Measurements from ENCODE around the gene ACOXL.
A peak's percentile ranks its signal among the peaks of the same experiment; 100 is the strongest.
"Not testable (repeated sequence)": the region's sequence is repeated elsewhere in the genome, so short reads cannot be mapped to it uniquely, and the experiment has no call there.

Gene ACOXL

DNA sequence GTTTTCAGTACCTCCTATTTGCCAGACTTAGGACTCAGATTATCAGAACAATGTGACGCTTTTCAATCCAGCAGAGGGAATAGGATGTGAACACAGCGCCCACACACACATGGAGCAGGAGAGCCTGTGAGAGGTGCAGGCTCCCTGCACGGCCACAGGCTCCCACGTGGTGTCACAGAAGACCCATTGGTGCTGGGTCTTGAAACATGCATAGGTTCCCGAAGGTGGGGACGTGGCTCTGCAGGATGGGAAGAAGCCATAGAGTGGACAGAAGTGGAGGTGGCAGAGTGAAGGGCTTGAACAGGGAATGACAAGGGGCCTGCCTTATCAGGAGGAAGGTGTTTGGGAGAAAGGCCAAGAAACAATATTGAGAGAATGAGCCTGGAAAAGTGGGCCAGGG, 309.9 kb downstream of the ACOXL start:
- DNase-seq (ENCODE audit: low read depth): no peak

DNA sequence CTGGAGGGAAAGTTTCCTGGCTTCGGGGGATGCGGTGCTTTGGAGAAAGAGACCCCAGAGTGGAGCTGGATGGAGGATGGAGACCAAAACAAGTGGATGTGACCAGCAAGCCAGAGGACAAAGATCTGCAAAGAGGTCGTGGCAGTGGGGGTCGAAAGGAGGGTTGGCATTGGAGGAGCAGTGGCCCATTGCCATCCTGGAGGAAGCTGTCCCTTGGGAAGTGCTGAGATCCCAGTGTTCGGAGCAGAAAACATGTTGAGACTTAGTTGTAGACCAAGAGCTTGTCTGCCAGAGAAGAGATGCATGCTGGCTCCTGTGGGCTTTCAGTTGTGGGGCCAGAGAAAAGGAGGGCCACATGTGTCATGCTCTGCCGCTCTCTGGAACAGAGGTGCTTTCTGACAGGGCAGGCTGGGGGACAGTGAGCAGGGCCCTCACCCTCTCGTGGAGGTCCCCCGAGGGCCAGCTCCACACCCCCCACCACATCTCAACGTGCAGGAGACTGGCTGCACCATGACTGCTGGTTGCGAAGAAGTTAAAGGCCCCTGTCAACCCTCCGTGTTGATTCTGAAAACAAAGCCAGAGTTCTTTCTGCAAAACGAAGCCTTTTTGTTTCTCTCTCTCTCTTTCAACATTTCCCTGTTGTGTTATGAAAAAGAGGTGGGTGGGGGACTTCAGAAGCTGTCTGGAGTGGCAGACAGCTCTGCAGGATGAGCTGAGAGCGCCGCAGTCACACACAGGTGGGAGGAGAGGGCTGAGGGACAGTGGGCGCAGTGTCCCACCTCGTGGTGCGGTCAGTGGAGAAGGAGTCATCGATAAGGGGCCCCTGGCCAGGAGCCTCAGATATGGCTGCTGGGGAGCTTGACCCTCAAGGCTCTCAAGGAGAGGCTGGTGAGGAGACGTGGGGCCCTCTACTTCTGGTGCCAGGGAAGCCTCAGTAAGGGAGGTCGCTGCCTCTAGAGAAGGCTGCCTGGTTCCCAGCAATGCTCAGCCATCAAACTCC, 310.7 kb downstream of the ACOXL start:
- DNase-seq (ENCODE audit: low read depth): no peak

DNA sequence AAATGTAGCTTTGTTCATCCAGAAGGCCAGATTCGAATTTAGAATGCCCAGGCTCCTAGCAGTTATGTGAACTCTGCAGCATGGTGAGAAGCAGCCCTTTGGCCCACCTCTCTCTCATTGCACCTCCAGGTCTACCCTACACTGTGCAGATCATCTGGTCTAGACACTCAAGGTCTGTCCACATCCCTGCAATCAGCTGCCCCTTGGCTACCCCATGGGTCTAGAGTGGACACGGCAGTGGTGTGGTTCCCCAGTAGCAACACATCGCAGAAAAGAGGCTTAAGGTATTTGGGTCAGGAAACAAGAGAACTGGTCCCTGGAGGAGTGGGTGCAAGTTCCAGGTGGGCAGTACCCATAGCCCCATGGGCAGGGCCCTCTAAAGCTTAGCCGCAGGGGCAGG, 311.7 kb downstream of the ACOXL start:
- no peak for DNase-seq (ENCODE audit: low read depth)

DNA sequence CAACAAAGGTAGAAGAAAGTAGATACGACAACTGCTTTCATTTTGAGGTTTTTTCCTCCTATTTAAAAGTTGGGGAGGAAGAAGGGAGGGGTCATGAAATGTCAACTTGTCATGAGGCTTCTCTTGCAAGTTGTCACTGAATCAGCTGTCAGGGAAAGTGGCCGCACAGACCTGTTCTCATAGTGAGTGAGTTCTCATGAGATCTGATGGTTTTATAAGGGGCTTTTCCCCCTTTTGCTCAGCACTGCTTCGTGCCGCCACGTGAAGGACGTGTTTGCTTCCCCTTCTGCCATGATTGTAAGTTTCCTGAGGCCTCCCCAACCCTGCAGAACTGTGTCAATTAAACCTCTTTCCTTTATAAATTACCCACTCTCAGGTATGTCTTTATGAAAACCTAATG, 312.9 kb downstream of the ACOXL start:
- DNase-seq (ENCODE audit: low read depth): not testable (repeated sequence)

DNA sequence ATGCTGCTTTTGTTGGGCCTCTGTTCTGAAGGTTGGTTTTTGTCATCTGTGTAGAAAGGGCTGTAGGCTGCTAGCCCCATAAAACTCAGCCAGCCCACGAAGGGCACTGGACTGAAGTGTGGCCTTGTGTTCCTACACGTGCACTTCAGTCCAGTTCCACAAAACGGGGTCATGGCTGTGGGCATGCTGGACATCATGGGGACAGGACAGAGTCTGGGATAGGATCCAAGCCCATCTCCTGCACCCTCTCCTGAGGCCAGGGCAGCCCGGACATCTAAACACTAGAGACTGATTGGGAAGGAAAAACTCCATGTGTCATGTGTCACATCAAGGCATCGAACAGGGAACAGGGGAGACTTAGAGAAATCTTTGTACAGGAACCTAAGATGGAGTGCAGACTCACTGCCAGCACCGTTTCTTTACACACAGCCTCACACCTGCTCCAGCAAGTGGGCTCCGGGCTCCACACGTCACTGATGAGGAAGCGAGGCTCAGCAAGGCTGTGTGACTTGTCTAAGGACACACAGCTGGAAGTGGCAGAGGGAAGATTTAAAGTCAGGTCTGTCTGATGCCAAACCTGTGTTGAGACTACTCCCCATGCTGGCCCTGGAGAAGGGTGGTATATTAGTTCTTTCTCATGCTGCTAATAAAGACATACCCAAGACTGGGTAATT, 313.5 kb downstream of the ACOXL start:
- no peak for DNase-seq (ENCODE audit: low read depth)

GRCh38 chr2:111046670-111047069, 314.3 kb downstream of the ACOXL start:
- no peak for DNase-seq (ENCODE audit: low read depth)

DNA sequence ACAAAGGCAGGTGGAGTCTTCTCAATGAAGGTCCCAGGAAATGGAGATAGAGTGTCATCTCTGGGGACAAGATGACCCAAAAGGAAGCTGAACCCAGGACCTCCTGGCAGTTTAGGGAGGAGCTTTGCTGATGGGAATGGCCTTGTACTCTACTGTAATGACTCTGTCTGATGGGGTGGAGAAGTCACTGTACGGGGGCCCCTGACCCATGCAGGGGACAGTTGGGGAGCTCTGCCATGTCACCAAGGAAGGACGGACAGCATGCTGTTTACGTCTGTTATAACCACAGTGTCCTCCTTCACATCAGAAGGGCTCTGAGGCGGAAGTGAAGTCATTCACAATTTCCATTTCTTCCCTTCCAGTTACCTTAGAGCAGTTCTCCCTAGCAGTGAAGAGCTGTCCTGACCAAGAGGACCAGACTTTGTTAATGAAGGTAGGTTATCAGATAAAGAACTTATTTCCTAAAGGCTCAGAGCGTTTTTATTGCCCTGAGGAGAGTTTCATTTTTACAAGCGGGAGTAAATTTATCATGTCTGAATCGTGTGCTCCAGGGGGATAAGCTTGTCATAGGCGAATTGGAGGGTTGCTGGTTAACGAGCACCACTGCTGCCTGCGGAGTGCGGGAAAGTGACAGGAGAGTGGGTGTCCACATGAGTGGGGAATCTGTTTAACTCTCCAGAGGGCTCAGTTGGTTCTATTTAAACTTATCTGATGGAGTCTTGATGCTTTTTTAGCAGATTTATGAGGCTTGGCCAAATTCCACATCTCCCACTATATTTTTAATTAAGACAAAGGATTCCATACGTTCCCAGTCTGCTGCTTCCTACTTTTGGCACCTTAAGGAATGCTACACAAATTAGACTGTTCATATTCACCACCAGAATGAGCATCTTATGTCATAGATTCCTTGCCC, 316.7 kb downstream of the ACOXL start:
- DNase-seq (ENCODE audit: low read depth): no peak

- DNase-seq (ENCODE audit: low read depth): peak; percentile 10
These were observed 317.6 kb downstream of the ACOXL start for GRCh38 chr2:111049792-111050640.

DNA sequence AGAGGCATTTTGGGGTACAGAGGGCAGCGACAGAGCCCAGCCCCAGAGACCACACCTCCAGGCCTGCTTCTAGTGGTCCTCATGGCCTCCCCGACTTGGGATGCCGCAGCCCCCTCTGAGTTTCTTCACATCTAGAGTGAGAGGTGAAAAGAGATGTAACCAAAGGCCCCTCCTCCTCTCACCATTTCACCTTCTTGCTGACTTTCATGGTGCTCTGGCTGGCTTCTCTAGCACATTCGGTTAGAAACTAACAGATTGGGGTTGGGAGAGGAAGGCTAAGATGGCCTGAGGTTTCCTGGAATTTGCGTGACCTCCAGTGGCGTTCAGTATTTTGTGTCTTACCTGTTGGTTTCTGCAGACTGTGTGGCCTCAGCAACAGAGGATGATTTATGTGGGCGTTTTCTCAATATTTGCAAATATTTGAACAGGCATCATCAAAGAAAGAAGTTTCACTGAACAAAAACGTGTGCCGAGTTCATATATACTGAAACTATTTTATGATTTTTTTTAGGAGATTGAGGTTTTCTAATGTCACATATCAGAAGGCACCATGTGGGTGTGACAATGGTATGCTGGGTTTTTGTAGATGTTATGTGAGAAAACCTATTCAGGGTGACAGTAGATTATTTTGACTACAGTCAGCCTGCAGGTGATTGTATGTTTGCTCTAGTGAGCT, 318.5 kb downstream of the ACOXL start:
- no peak for DNase-seq (ENCODE audit: low read depth)

DNA sequence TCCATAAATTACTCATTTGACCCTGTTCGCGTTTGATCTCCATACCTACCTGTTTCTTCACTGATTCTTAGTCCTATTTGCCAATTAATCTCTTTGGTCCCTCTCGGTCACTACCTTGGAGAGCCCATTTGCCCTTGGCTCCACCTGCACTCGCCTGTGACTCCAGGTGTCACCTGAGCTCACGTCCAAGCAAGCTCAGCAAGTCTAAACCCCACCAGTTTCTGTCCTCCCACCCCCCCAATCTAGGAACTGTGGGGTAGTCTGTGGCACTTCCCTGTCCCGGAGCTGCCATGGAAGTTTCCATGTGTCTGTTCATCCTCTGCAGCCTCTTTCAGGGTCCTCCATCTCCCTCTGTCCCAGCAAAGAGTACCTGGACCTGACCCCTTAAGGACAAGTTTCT, 320.2 kb downstream of the ACOXL start:
- DNase-seq (ENCODE audit: low read depth): no peak

DNA sequence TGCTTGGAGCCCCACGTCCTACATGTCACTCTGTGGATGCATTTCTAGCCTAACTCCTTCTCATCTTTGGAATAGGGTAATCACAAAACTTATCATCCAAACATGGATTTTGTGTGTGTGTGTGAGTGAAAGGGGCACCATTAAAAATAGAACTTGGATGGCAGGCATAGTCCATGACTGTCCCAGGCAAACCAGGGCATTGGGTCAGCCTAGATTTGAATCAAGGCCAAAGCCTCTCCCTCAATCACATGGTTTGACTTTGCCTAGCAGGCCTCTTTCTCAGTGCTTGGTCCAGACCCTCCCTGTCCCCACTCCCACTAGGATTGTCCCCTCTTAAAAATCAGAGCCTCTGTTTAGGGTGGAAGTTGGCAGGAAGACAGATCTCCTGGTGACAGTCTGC, 320.9 kb downstream of the ACOXL start:
- DNase-seq (ENCODE audit: low read depth): no peak

DNA sequence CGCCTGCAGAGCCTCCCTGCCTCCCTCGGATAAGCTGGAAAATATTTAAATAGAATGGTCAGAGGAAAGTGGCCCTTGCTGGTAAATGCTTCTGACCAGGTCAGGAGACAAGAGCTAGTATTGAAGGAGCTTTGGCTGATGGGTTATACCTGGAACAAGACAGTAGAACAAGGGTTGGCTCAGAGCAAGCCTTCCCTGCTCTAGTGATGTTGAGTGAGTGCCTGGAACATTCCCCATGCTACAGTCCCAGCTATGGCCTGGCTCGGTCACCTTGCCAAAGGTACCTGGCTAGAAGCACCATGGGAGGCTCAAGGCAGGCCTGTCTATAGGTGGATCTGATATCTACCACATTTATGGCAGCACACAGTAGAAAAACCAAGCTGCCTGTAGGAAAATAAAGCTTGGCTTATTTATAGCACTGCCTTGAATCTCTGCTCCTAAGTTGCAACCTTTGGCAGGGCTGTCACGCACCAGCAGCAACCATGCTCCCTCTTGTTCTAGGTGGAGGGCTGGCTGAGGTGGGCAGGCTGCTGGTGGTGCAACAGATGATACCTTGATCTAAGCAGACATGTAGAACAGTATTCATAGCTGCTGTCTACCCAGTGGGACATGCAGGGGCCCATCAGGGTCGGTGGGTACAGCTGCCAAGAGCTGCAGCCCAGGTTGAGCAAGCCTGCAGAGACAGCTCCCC, 321.6 kb downstream of the ACOXL start:
- no peak for DNase-seq (ENCODE audit: low read depth)

GRCh38 chr2:111054791-111055691, 322.7 kb downstream of the ACOXL start:
- no peak for DNase-seq (ENCODE audit: low read depth)

DNA sequence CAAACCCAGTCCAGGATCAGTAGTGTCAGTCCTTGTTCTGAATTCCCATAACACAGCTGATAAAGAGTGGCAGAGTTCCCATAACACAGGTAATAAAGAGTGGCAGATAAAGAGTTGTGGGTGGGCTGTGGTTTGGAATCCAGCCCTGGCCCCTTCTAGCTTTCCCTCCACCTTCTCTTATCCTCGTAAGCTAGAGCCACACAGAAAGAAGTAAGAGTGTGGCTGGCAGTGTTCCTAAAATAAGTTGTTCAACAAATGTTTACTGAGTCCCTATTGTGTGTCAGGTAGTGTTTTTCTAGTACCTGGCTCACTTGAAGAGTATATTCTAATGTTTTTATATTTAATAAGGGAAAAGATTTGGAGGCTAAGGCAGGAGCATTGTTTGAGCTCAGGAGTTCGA, 323.4 kb downstream of the ACOXL start:
- no peak for DNase-seq (ENCODE audit: low read depth)

DNA sequence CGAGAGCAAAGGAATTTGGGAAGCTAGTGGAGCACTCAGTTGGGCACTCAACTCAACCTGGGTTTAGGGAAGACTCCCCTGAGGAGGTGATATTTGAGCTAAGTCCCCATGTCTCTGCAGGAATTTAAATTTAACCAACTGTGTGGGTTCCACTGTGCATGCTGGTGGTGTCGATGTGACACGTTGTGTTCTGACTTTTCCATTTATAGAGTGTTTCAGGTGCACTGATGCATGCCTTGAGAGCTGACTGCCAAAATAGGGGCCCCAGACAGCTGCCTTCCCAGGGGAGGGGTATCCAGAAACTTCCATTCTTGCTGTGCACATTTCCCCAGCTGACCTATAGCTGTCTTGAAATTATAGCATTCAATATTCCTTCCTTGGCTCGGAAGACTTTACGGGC, 324.7 kb downstream of the ACOXL start:
- DNase-seq (ENCODE audit: low read depth): no peak

DNA sequence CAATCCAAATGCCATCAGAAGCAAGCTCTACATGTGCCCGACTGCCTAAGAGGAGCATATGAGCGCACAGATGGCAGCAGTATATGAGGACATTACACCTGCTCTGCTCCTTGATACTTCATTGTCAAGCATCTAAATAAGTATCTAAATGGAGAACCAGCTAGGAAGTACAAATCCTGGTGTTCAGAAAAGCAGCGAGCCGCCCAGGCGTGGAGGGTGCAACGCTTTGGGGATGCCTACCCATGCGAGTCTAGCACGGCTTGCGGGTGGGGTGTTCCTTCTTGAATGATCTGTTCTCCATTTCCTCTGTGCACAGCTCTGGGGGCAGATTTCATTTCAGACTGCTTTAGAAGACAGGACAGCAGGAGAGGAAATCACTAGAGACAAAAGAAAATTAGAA, 325.3 kb downstream of the ACOXL start:
- DNase-seq (ENCODE audit: low read depth): no peak

GRCh38 chr2:111058264-111058663, 325.9 kb downstream of the ACOXL start:
- DNase-seq (ENCODE audit: low read depth): no peak

- no peak for DNase-seq (ENCODE audit: low read depth)
These were observed 328.8 kb downstream of the ACOXL start for GRCh38 chr2:111061191-111061590.

DNA sequence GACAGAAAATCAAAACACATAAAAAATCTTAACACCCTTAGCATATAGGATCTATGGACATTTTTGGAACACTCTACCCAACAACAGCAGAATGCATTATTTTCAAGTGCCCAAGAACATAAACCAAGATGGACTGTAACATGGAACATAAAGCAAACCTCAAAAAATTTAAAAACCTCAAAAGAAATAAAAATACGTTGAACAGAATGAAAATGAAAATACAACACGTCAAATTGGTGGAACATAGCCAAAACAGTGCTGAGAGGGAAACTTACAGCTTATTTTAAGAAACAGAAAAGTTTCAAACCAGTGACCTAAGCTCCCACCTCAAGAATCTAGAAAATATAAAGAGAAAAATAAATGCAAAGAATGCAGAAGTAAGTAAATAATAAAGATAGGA, 330.0 kb downstream of the ACOXL start:
- no peak for DNase-seq (ENCODE audit: low read depth)

Measured in amniotic epithelial cell (primary cell).